ENCODE results near the gene ADAMTSL5.
A peak's percentile ranks its signal among the peaks of the same experiment; 100 is the strongest.
"Not testable (repeated sequence)": the region's sequence is repeated elsewhere in the genome, so short reads cannot be mapped to it uniquely, and the experiment has no call there.

ADAMTSL5 gene

GRCh38 chr19:1529430-1529816, 16.6 kb upstream of the ADAMTSL5 start:
- DNase-seq = no peak

GRCh38 chr19:1528596-1529429, 16.0 kb upstream of the ADAMTSL5 start:
- no peak for DNase-seq

GRCh38 chr19:1527650-1528309, 15.0 kb upstream of the ADAMTSL5 start:
- no peak for DNase-seq

GRCh38 chr19:1526979-1527649, 14.3 kb upstream of the ADAMTSL5 start:
- DNase-seq = no peak

DNA sequence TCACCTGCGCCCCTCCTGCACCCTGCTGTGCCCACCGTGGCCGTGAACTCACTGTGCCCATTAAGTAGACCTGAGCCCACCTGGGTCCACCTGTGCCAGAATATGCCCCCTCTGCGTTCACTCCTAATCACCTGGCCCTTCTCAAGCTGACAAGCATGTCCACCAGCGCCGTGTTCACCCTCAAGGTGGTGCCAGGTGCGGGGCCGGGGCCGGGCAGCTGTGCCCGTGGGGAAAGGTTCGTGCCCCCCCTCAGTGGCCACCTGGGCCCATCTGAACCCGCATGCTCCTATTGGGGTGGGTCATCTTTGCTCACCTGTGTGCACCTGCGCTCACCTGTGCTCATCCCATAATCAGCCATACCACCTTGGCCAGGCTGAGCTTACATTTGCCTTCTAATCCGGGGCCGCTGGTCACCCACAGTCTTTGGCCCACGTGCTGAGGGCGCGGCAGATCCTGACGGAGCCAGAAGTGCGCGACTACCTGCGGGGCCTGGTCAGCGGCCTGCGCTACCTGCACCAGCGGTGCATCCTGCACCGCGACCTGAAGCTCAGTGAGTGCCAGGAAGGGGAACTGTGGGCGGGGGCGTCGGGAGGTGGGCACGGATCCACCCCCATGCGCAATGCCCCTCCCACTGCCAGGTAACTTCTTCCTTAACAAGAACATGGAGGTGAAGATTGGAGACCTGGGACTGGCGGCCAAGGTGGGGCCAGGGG, 13.4 kb upstream of the ADAMTSL5 start:
- DNase-seq = no peak

DNA sequence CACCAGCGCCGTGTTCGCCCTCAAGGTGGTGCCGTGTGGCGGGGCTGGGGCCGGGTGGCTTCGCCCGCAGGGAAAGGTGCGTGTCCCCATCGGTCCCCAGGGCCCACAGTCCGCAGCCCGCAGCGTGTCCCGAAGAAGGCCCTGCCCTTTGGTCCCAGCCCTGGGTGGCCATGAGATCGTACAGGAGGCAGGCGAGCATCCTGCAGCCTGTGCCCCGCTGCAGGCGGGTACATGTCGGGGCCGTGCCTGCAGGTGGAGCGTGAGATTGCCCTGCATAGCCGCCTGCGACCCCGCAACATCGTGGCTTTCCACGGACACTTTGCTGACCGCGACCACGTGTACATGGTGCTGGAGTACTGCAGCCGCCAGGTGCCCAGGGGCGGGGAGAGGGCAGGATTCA, 12.5 kb upstream of the ADAMTSL5 start:
- no peak for DNase-seq

DNA sequence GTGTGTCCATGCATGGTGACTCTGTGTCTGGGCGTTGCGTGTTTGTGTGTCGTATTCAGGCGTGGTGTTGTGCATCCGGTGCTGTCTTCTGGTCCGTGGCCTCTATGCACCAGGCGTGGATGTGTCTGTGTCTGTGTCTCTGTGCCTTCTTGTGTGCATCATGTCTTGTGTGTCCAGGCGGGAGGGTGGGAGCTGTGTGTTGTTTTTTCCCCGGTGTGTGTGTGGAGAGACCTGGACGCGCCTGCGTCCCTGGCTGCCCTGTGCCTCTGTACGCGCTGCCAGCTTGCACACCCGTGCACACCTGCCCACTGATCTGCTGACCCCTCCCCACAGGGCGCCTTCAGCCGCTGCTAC, 12.1 kb upstream of the ADAMTSL5 start:
- no peak for DNase-seq

- DNase-seq = no peak
These were observed 11.6 kb upstream of the ADAMTSL5 start for GRCh38 chr19:1524287-1524971.

GRCh38 chr19:1523412-1524286, 10.8 kb upstream of the ADAMTSL5 start, which contains the start of gene PLK5:
TSS of gene PLK5 (plus strand) at chr19:1524077. CDS start at chr19:1526997, 2,920 bp downstream.
- DNase-seq = no peak

DNA sequence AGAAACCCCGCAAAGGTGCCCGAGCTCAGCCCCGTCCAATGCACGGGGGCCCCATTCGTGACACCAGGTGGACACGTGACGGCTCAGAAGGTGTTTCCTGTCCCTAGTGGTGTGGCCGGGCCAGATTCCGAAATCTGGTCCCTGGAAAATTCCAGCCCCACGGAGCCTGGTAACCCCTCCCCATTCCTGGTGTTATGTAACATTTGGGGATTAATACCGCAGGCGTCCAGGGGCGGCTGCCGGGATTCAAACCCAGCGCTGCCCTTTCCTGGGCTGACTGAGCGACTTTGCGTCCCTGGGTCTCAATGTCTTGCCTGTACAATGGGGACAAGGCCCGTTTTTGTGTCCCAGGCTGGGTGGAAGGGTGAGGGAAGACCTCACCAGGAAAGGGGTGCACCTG, 10.0 kb upstream of the ADAMTSL5 start:
- DNase-seq = no peak

DNA sequence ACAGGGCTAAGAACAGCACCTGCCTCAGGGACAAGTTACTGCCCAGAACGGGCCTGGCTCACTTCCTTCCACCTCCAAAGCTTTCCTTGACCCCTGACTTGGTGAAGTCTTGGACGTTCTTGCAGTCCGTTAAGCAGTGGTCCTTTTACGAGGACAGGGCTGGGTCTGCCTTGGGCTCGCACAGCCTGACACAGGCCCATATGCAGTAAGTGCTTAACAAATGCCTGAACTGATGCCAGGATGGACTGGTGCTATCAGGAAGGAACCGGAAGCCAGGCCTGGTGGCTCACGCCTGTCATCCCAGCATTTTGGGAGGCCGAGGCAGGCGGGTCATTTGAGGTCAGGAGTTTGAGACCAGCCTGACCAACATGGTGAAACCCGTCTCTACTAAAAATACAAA, 9.2 kb upstream of the ADAMTSL5 start:
- no peak for DNase-seq

DNA sequence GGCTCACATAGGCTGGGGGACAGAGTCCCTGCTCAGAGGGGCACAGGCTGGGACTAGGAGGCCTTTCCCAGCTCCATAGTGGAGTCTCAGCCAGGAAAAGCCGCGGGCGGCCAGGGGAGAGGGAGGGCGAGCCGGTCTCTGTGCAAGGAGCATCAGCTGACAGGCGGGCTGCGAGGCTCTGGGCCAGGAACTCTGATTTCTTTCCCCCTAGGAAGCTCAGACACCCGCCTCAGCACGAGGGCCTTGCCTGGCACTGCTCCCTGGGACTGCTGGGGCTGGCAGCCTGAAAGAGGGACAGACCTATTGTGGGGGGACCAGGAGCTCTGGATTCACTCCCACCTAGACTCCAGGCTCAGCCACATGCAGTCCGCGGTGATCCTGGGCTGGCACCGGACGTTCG, 8.8 kb upstream of the ADAMTSL5 start:
- no peak for DNase-seq

GRCh38 chr19:1520203-1520780, 7.5 kb upstream of the ADAMTSL5 start:
- DNase-seq = no peak

DNA sequence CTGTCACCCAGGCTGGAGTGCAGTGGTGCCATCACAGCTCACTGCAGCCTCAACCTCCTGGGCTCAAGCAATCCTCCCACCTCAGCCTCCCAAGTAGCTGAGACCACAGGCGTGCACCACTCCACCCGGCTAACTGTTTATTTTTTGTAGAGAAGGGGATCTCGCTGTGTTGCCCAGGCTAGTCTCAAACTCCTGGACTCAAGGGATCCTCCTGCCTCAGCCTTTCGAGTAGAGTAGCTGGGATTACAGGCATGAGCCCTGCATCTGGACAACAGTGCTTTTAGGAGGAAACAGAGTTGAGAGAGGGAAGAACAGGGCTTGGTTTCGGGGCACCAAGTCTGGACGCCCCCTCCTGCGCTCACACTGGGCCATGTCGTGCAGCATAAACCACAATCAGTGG, 7.0 kb upstream of the ADAMTSL5 start:
- DNase-seq = not testable (repeated sequence)

DNA sequence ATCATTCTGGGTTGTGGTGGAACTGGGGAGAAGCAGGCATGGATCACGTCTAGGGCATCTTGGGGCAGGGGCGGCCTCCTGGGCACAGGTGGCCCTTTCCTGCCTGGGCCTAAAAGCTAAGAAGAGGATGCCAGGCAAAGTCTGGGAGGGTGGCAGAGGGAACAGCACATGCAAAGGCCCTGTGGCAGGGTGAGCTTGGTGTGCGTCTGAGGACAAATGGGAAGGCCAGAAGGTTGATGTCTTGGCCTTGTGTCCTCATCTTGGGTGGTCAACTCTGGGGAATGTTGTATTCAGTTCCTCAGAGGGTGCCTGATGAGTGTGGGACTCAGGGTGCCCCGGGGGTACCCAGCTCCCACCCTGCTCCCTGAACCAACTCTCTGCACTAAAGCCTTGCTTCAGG, 5.7 kb upstream of the ADAMTSL5 start:
- no peak for DNase-seq

DNA sequence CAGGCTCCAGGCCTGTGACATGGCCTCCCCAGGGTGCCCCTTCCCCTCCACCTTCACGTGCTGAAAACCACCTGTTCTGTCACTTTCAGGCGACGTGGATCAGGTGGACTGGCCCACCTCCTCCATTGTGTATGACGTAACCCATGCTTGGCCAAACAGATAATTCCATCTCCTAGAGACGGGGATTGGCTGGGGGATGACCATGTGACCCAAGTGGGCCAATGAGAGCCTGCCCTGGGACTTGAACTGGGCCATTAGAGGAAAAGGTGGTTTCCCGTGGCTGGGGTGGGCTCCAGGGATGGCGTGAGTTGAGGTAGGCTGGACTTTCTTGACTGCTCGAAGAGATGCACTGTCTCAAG, 3.6 kb upstream of the ADAMTSL5 start:
- no peak for DNase-seq

DNA sequence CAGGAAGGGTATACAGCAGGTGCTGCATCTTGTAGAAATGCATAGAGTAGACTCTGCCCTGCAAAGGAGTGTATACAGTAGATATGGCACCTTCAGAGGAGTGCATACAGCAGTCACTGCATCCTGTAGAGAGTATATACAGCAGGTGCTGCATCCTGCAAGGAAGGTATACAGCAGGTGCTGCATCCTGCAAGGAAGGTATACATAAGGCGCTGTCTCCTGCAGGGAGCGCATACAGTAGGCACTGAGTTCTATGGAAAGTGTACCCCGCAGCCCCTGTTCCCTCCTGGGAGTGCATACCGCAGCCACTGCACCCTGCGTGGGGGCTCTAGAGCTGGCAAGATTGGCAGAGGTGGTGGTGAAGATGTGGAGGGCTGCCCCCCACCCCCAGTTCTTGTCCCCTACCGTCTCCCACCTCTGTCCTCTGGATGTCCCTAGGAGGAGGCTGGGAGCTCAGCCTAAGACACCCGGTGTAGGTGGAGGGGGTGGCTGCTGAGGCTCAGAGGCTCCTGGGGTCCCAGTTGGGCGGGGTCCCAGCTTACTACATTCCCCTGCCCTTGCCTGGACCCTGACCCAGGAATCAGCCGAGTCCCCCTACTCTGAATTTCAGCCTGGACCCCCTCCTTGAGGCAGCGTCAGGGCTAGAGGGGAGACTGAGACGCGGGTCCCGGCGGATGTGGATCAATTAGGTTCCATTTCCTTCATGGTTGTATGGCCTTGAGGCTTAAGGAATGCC, 2.3 kb upstream of the ADAMTSL5 start:
- DNase-seq = no peak

DNA sequence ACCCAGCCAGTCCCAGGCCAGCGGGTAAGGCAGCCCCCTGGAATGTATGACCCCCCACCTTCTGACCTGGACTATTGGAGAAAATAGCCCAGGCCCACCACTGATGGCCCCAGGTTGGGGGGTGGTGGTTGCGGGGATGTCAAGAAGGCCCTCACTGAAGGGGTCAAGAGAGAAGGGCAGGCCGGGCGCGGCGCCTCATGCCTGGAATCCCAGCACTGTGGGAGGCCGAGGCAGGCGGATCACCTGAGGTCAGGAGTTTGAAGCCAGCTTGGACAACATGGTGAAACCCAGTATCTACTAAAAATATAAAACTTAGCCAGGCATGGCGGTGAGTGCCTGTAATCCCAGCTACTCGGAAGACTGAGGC, 1.5 kb upstream of the ADAMTSL5 start:
- DNase-seq = no peak

DNA sequence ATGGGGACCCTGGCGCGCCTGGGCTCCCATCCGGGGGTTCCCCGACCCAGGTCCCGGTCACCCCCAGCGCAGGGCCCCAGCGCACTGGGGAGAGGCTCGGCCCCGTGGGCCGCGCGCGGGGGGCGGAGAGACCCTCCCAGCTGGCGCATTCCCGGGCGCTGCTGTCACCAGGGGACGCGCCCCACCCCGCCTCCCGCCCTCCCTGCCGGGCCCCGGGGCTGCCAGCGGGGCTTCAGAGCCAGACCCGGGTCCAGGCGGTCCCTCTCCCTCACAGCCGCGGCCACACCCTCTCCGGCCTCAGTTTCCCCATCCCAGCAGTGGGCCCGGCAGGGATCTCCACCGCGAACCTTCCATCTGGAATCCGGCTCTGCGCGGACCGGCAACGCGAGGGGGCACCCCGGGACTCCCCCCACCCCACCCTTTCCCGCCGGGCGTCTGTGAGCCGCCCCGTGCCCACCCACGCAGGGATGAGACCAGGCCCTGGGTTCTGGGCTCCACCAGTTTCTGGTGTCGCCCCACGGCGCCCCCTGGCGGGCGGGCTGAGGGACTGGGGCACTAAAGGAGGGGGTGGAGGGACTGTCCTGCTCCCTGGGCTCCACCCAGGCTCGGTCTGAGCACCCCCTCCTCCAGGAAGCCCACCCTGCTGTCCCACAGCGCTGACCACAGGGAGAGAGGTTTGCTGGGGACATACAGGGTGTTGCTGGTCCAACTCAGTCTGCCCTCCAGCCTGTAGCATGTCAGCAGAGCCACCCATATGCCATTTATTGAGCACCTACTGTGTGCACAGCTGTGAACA, 878 bp upstream of the ADAMTSL5 start:
- DNase-seq = peak; percentile 52
